Glutamatergic neuron (in vitro differentiated cells): Measurements from ENCODE around the gene FAM98B. TPM values are rescaled to one million over a fixed set of nuclear protein-coding genes. Genes with fewer than 3 reads are reported as not detected.

ENCODE experiments used
- DNase-seq: peaks from one replicate; pipeline ENCODE4 v3.0.0; 2022
- H3K27ac Mint-ChIP-seq: one replicate; pipeline ENCODE4 v1.8.0; 2020; ENCODE audit warnings: mild to moderate bottlenecking, mixed read lengths, inconsistent platforms; ENCODE audit not compliant: unreplicated experiment
- H3K27me3 Mint-ChIP-seq: one replicate; pipeline ENCODE4 v1.8.0; 2020; ENCODE audit warnings: mild to moderate bottlenecking, moderate library complexity, mixed read lengths, inconsistent platforms; ENCODE audit not compliant: unreplicated experiment
- H3K36me3 Mint-ChIP-seq: one replicate; pipeline ENCODE4 v1.8.0; 2020; ENCODE audit warnings: mild to moderate bottlenecking, mixed read lengths, inconsistent platforms; ENCODE audit not compliant: unreplicated experiment
- H3K4me1 Mint-ChIP-seq: one replicate; pipeline ENCODE4 v1.8.0; 2020; ENCODE audit warnings: mild to moderate bottlenecking, low read depth, mixed read lengths, inconsistent platforms; ENCODE audit not compliant: unreplicated experiment
- H3K4me3 Mint-ChIP-seq: one replicate; pipeline ENCODE4 v1.8.0; 2020; ENCODE audit warnings: mild to moderate bottlenecking, mixed read lengths, inconsistent platforms; ENCODE audit not compliant: unreplicated experiment
- H3K9me3 Mint-ChIP-seq: one replicate; pipeline ENCODE4 v1.8.0; 2020; ENCODE audit warnings: mild to moderate bottlenecking, moderate library complexity, mixed read lengths, inconsistent platforms; ENCODE audit not compliant: unreplicated experiment
- total RNA-seq: library from RNA; stranded (reverse); fragmentation: NEBNext Ultra II Directional; extraction: Animal tissue kit (Norgen Biotek cat#: 25700); gene quantifications from one replicate; pipeline ENCODE4 v1.2.1, GENCODE V29; 2021; ENCODE audit not compliant: unreplicated experiment
- TF ChIP-seq, protein P1 (sequence below): fragments of 200-600 bp; sonication (generic); IDR thresholded peaks from one replicate; pipeline ENCODE4 v1.5.0; 2021; ENCODE audit not compliant: partially characterized antibody, unreplicated experiment

FAM98B gene
- total RNA-seq, 1 donor from 2014 or later = 19.9 TPM

DNA sequence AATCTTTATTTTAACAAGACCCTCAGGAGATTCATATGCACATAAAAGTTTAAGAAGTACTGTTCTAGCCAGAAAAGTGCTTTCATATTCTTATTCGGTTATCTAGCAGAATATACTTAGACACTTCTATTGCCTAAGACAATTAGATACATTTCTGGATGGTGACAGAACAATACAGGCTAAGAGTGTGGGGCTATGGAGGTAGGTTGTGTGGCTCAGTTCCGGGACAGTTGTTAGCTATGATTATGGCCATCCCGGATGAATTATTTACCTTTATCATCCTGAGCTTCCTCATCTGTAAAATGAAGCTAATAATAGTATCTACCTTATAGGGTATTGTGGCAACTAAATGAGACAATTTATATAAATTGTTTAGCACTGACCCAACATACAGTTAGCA, 6.6 kb downstream of the FAM98B start:
- Mint-ChIP-seq H3K27ac (no peak overlapping the region), H3K27me3 (no peaks in the 10 kb centered on the region), H3K4me1 (no peaks in the 10 kb centered on the region), H3K9me3 (no peaks in the 10 kb centered on the region), H3K36me3 (no peaks in the 10 kb centered on the region), H3K4me3 (no peak overlapping the region)
- TF ChIP-seq, protein P1, sequence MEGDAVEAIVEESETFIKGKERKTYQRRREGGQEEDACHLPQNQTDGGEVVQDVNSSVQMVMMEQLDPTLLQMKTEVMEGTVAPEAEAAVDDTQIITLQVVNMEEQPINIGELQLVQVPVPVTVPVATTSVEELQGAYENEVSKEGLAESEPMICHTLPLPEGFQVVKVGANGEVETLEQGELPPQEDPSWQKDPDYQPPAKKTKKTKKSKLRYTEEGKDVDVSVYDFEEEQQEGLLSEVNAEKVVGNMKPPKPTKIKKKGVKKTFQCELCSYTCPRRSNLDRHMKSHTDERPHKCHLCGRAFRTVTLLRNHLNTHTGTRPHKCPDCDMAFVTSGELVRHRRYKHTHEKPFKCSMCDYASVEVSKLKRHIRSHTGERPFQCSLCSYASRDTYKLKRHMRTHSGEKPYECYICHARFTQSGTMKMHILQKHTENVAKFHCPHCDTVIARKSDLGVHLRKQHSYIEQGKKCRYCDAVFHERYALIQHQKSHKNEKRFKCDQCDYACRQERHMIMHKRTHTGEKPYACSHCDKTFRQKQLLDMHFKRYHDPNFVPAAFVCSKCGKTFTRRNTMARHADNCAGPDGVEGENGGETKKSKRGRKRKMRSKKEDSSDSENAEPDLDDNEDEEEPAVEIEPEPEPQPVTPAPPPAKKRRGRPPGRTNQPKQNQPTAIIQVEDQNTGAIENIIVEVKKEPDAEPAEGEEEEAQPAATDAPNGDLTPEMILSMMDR = no peak
- no peak for DNase-seq

DNA sequence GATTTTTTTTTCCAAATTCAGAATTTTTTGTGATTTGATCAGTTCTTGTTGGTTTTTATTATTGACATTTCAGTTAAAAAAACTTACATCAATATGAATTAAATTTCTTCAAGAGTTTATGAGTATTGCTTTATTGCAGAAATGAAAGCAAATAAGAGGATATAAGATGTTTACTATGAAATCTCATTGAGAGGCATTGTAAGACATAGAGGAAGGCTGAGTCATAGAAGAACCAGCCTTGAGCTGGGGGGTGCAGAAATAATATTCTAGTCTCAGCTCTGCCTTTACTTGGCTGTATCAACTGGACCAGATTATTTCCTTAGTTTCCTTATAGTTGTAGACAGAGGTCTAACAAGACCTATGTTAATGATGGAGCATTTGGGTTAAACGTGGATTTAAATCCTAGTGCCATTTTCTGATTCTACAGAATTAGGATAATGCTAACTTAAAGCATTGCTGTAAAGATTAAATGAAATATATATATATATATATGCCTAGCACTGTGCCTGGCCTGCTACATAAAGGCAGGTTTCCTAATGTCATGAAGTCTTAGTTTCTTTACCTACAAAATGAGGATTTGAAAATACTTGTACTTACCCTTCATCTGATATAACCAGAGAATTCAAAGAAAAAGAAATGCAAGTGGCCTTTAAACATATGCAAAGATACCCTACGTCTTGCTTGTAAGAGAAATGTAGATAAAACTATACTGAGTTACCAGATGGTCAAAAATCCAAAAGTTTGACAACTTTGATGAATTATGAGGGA, 7.3 kb downstream of the FAM98B start:
- H3K27ac Mint-ChIP-seq = no peak overlapping the region
- DNase-seq = no peak
- no peaks in the 10 kb centered on the region for H3K4me1 Mint-ChIP-seq
- no peaks in the 10 kb centered on the region for H3K27me3 Mint-ChIP-seq
- TF ChIP-seq, protein P1 = no peak
- no peaks in the 10 kb centered on the region for H3K9me3 Mint-ChIP-seq
- no peak overlapping the region for H3K4me3 Mint-ChIP-seq
- no peaks in the 10 kb centered on the region for H3K36me3 Mint-ChIP-seq

DNA sequence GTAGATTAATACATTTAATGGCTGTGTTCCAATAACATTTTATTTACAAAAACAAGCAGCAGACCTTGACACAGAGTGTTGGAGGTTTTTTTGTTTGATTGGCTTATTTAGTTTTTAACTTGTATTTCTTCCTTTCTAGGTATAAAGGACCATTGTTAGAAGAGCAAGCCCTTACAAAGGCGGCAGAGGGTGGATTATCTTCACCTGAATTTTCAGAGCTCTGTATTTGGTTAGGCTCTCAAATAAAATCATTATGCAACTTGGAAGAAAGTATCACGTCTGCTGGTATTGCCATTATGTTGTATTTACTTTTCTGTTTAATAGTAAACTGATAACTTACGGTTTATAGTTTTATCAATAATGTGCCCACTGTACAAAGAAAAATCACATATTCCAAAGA, 10.0 kb downstream of the FAM98B start:
- no peaks in the 10 kb centered on the region for H3K27me3 Mint-ChIP-seq
- H3K27ac Mint-ChIP-seq = no peak overlapping the region
- no peak for DNase-seq
- no peaks in the 10 kb centered on the region for H3K9me3 Mint-ChIP-seq
- no peaks in the 10 kb centered on the region for H3K36me3 Mint-ChIP-seq
- TF ChIP-seq, protein P1 = no peak
- H3K4me1 Mint-ChIP-seq = no peaks in the 10 kb centered on the region
- H3K4me3 Mint-ChIP-seq = no peak overlapping the region

DNA sequence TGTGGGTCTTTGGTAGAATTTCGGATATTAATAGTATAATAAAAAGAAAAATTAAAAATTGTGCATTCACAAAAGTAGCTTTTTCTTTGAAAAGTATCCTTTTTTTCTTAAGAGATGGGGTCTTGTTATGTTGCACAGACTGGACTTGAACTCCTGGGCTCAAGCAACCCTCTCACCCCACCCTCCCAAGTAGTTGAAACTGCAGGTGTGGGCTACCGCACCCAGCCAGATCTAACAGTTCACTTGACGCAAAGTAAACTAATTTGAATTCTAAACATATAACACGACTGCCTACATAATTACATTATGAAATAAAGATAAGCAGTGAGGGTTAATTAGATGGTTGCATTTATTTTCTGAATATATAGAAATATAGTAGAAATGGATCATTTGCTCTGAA, 10.7 kb downstream of the FAM98B start:
- Mint-ChIP-seq H3K4me3 (no peak overlapping the region), H3K36me3 (no peaks in the 10 kb centered on the region), H3K4me1 (no peaks in the 10 kb centered on the region), H3K27me3 (no peaks in the 10 kb centered on the region), H3K9me3 (no peaks in the 10 kb centered on the region), H3K27ac (no peak overlapping the region)
- no peak for DNase-seq
- TF ChIP-seq, protein P1 = no peak

DNA sequence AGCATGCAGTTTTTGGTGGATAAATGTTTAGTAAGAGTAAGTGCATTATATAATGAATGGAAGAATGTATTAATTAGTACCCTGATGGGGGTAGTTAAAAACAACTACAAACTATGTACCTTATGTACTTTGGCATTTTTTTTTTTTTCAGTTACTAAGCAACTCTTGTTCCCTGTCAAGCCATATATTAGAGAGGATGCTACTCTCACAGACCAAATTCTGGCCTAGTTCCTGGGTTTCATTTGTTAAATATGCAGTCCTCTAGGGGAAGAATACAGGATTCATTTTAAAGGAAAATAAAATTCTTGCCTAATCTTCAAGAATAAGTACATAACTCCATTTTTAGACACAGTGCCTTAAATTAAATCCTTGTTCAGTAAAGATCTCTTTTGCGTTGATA, 16.9 kb downstream of the FAM98B start:
- no peaks in the 10 kb centered on the region for H3K4me1 Mint-ChIP-seq
- H3K4me3 Mint-ChIP-seq = no peak overlapping the region
- DNase-seq = no peak
- no peaks in the 10 kb centered on the region for H3K36me3 Mint-ChIP-seq
- no peaks in the 10 kb centered on the region for H3K27me3 Mint-ChIP-seq
- no peak overlapping the region for H3K27ac Mint-ChIP-seq
- TF ChIP-seq, protein P1 = no peak
- no peaks in the 10 kb centered on the region for H3K9me3 Mint-ChIP-seq
